Glutamatergic neuron (in vitro differentiated cells): ENCODE results near the gene INS. TPM values are rescaled to one million over a fixed set of nuclear protein-coding genes. Genes with fewer than 3 reads are reported as not detected.

Experiments used
- DNase-seq: peaks from one replicate; pipeline ENCODE4 v3.0.0; 2022
- H3K27ac Mint-ChIP-seq: one replicate; pipeline ENCODE4 v1.8.0; 2020; ENCODE audit warnings: mild to moderate bottlenecking, mixed read lengths, inconsistent platforms; ENCODE audit not compliant: unreplicated experiment
- H3K27me3 Mint-ChIP-seq: one replicate; pipeline ENCODE4 v1.8.0; 2020; ENCODE audit warnings: mild to moderate bottlenecking, moderate library complexity, mixed read lengths, inconsistent platforms; ENCODE audit not compliant: unreplicated experiment
- H3K36me3 Mint-ChIP-seq: one replicate; pipeline ENCODE4 v1.8.0; 2020; ENCODE audit warnings: mild to moderate bottlenecking, mixed read lengths, inconsistent platforms; ENCODE audit not compliant: unreplicated experiment
- H3K4me1 Mint-ChIP-seq: one replicate; pipeline ENCODE4 v1.8.0; 2020; ENCODE audit warnings: mild to moderate bottlenecking, low read depth, mixed read lengths, inconsistent platforms; ENCODE audit not compliant: unreplicated experiment
- H3K4me3 Mint-ChIP-seq: one replicate; pipeline ENCODE4 v1.8.0; 2020; ENCODE audit warnings: mild to moderate bottlenecking, mixed read lengths, inconsistent platforms; ENCODE audit not compliant: unreplicated experiment
- H3K9me3 Mint-ChIP-seq: one replicate; pipeline ENCODE4 v1.8.0; 2020; ENCODE audit warnings: mild to moderate bottlenecking, moderate library complexity, mixed read lengths, inconsistent platforms; ENCODE audit not compliant: unreplicated experiment
- total RNA-seq: library from RNA; stranded (reverse); fragmentation: NEBNext Ultra II Directional; extraction: Animal tissue kit (Norgen Biotek cat#: 25700); gene quantifications from one replicate; pipeline ENCODE4 v1.2.1, GENCODE V29; 2021; ENCODE audit not compliant: unreplicated experiment
- TF ChIP-seq, protein P1 (sequence below): fragments of 200-600 bp; sonication (generic); IDR thresholded peaks from one replicate; pipeline ENCODE4 v1.5.0; 2021; ENCODE audit not compliant: partially characterized antibody, unreplicated experiment

Gene INS
- total RNA-seq, 1 donor from 2014 or later = not detected

DNA sequence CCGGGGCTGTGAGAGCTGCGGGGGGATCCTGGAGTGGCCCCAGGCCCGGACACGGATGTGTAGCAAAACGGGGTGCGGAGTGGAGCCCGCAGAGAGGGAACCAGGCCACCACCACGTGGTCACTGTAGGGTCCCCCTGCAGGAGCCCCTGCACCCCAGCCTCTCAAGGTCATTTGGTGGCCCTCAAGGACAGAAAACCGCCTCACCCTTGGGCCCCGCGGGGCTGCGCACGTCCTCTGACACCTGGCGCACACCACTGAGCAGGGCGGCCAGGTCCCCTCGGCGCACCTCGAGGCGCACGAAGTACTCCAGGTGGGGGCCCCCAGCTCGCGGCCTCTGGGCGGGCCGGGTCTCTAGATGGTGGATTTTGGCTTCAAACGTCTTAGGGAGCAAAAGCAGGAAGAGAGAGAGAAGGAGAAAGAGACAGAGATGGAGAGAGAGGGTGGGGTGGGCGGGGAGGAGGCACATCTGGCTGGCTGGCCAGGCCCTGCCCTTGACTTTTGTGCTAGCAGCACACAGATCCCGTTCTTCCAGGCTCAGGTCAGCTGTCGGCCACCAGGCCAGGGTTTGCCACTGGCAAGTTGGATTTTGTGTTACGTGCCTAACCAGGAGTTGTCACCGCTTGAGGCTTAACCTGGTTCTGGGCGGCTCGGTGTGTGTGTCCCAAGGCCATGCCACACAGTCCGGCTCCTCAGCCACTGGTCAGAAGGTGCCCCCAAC is 7.4 kb upstream of the INS start:
- no peaks in the 10 kb centered on the region for H3K36me3 Mint-ChIP-seq
- no peaks in the 10 kb centered on the region for H3K4me1 Mint-ChIP-seq
- no peak for DNase-seq
- no peak overlapping the region for H3K27ac Mint-ChIP-seq
- H3K27me3 Mint-ChIP-seq = peaks cover 4% of the 10 kb centered on the region
- no peak overlapping the region for H3K4me3 Mint-ChIP-seq
- TF ChIP-seq, protein P1, sequence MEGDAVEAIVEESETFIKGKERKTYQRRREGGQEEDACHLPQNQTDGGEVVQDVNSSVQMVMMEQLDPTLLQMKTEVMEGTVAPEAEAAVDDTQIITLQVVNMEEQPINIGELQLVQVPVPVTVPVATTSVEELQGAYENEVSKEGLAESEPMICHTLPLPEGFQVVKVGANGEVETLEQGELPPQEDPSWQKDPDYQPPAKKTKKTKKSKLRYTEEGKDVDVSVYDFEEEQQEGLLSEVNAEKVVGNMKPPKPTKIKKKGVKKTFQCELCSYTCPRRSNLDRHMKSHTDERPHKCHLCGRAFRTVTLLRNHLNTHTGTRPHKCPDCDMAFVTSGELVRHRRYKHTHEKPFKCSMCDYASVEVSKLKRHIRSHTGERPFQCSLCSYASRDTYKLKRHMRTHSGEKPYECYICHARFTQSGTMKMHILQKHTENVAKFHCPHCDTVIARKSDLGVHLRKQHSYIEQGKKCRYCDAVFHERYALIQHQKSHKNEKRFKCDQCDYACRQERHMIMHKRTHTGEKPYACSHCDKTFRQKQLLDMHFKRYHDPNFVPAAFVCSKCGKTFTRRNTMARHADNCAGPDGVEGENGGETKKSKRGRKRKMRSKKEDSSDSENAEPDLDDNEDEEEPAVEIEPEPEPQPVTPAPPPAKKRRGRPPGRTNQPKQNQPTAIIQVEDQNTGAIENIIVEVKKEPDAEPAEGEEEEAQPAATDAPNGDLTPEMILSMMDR = no peak
- H3K9me3 Mint-ChIP-seq = peaks cover 2% of the 10 kb centered on the region

DNA sequence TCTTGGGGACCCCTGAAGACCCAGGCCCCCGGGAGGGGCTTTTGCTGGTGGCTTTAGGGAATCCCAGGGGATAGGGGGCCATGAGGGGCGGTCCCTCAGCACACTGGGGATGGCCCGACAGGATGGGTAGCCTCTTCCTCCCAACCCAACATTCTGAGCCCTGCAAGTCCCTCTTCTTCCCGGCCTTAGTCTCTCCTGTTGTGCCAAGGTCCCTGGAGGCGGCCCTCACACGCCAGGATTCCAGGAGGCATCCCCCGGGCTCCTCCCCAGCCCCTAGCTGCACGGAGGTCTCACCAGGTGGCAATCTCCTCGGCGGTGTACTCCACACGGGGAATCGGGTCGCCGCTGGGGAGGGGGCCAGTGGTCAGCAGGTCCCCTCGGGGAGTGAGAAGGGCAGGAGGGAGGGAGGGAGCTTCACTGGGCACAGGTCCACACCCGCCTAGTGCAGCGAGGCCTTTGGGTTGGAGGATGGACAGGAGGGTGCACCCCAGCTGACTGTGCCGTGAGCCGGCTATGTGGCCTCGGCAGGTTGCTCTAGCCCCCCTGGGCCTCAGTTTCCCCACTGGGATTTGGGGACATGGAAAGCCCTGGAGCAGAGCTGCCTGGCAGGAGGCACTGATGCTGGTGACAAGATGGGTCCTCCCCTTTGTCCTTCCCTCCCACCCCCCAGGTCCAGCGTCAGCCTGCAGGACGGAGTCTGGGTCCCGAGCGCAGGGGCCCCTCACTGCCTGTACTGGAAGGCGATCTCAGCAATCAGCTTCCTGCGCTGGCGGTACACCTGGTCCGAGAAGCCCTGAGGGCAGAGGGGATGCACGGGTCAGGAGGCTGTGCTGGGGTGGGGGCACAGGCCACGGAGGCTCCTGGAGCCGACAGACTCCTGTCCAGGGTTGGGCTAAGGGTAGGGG is 6.4 kb upstream of the INS start:
- Mint-ChIP-seq H3K36me3 (no peaks in the 10 kb centered on the region), H3K4me3 (no peak overlapping the region), H3K9me3 (peaks cover 2% of the 10 kb centered on the region), H3K4me1 (no peaks in the 10 kb centered on the region), H3K27me3 (no peaks in the 10 kb centered on the region), H3K27ac (no peak overlapping the region)
- TF ChIP-seq, protein P1 = no peak
- no peak for DNase-seq

DNA sequence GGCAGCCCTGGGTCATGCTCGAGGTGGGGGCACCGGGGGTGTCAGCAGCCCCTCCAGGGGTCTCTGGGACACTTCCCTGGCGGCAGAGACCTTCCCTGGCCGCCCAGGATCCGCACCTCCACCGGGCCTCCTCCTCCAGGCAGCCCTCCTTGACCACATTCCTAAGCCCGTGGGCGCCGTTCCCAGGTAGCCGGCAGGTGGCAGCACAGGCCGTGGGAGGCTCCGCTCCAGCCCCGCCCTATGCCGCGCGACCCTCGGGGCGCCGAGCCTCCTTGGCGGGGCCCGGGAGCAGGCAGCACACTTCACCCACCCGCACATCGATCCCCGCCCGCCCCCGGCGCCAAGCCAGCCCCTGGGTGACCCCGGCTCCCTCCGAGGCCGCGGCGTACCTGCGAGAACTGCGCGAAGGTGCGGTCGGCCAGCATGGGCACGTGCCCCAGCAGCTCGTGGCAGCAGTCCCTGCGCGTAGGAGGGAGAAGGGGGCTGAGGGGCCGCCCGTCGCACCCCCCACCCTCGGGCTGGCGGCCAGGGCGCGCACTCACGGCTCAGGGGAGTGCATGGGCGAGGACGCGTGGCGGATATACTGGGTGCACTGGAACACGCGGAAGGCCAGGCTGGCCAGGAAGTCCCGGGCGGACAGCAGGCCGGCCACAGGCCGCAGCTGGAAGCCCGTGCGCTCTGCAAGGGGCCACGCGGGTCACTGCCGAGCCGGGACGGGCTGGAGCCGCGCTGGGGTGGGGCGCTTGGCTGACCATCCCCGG is 5.3 kb upstream of the INS start:
- DNase-seq = peak; percentile 81
- Mint-ChIP-seq H3K27ac (no peak overlapping the region), H3K4me3 (no peak overlapping the region), H3K4me1 (no peaks in the 10 kb centered on the region), H3K9me3 (peaks cover 2% of the 10 kb centered on the region), H3K27me3 (no peaks in the 10 kb centered on the region), H3K36me3 (no peaks in the 10 kb centered on the region)
- TF ChIP-seq, protein P1 = peak; percentile 83

DNA sequence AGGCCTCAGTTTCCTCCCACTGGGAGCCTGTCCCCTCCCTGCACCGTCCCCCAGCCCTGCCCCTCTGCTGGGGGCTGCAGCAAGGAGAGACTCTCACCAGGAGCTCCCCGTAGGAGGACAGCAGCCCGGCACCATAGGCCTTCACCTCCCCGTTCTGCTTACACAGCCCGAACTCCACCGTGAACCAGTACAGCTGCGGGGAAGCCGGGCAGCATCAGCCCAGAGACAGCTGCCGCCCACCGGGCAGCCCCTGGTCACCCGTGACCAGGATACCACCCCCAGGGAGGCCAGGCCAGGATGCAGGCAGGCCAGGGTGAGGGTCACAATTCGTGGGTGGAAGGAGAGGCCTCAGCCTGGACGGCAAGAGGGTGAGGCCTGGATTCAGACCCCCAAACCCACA is 4.6 kb upstream of the INS start:
- DNase-seq = no peak
- H3K4me3 Mint-ChIP-seq = no peak overlapping the region
- no peaks in the 10 kb centered on the region for H3K4me1 Mint-ChIP-seq
- H3K9me3 Mint-ChIP-seq = peaks cover 2% of the 10 kb centered on the region
- H3K27me3 Mint-ChIP-seq = no peaks in the 10 kb centered on the region
- TF ChIP-seq, protein P1 = no peak
- H3K27ac Mint-ChIP-seq = no peak overlapping the region
- no peaks in the 10 kb centered on the region for H3K36me3 Mint-ChIP-seq
